ENCODE data around the gene FGF1.

FGF1 gene

DNA sequence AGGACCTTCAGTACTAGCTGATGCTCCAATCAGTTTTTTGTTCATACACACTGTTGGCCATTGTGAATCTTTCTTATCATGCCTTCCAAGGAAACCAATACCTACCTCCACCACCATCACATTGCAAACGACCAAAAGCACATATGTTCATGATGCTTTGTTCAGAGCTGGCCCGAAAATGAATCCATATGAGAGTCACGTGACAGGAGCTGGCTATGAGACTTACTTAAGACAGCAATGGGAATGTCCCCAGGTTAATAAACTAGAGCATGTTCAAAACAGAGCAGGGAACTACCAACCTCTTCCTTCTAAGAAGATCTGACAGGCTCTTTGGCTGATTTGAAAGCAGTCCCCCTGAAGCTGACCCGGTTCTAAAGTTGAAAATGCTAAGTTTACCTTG is 93.5 kb downstream of the FGF1 start:
- Histone ChIP-seq H3K27ac (no peak overlapping the region), H3K27me3 (no peaks in the 10 kb centered on the region), H3K4me2 (no peak overlapping the region), H3K9me3 (no peaks in the 10 kb centered on the region), H3K36me3 (no peaks in the 10 kb centered on the region), H3K4me3 (no peak overlapping the region), H4K20me1 (no peaks in the 10 kb centered on the region), H3K4me1 (0 out of 2 replicates have a peak, but pooled peaks cover 3% of the 10 kb centered on the region), H3K9ac (no peak overlapping the region)
- TF ChIP-seq Cebpa-rat (IDR thresholded peaks at IDR 0.05), result no peak

DNA sequence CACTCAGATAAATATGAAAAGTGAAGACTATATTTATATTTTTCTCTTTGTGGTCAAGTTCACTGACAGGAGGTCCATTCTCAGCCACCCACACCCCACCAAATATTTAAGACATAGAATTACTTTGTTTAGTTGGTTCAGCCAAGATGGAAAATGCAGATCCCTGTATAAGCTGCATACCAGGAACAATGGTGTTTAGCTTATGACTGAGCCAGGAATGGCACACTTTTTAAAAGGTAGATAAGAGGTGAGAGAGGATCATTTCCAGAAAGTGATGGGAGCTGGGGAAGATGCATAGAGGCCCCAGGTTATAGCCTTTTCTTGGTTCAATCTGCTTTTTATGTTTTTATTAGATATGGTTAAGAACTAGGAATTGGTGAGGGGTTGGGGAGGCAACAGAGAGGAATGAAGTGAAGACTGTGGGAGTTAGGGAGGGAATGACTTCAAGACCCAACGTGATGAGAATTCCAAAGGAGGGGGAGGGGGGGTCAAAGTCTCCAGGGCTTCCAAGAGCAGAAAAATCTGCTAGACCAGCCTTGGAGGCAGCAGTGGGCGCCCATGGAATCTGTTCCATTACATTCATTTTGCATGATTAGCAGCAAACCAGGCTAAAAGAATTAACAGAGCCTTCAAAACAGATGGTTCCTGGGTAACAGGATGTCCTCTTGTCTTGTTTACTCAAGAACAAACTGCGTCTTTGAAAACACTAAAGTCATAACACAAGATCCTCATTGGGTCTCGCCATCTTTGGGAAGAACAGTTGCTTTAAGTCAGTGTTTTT is 95.2 kb downstream of the FGF1 start:
- TF ChIP-seq Cebpa-rat (IDR thresholded peaks at IDR 0.05), result no peak
- no peaks in the 10 kb centered on the region for H3K9me3 ChIP-seq
- H3K27ac ChIP-seq, result no peak overlapping the region
- no peak overlapping the region for H3K4me2 ChIP-seq
- H4K20me1 ChIP-seq, result no peaks in the 10 kb centered on the region
- H3K4me3 ChIP-seq, result no peak overlapping the region
- no peaks in the 10 kb centered on the region for H3K36me3 ChIP-seq
- no peak overlapping the region for H3K9ac ChIP-seq
- 0 out of 2 replicates have a peak, but pooled peaks cover 3% of the 10 kb centered on the region for H3K4me1 ChIP-seq
- no peaks in the 10 kb centered on the region for H3K27me3 ChIP-seq

DNA sequence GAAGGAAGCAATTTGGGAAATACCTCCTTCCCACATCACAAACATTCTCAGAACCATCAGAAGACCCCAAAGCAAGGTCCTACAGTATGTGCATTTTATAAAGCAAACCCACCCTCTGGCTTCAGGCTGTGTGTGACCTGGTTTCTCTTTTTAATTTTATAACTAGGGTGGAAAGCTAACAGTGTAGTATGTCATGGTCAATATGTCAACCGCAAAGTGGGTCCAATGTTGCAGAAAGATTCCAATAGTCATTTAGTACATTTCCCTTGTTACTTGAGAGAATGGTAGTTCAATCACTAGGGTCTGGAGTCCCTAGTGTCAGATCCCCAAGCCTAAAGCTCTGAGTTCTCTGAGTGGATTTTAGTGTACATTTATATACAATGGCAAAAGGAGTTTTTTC is 96.2 kb downstream of the FGF1 start:
- Histone ChIP-seq H3K9ac (no peak overlapping the region), H3K36me3 (no peaks in the 10 kb centered on the region), H3K27ac (no peak overlapping the region), H3K4me2 (no peak overlapping the region), H4K20me1 (no peaks in the 10 kb centered on the region), H3K9me3 (no peaks in the 10 kb centered on the region), H3K4me3 (no peak overlapping the region), H3K27me3 (no peaks in the 10 kb centered on the region), H3K4me1 (0 out of 2 replicates have a peak, but pooled peaks cover 3% of the 10 kb centered on the region)
- TF ChIP-seq Cebpa-rat (IDR thresholded peaks at IDR 0.05), result no peak

DNA sequence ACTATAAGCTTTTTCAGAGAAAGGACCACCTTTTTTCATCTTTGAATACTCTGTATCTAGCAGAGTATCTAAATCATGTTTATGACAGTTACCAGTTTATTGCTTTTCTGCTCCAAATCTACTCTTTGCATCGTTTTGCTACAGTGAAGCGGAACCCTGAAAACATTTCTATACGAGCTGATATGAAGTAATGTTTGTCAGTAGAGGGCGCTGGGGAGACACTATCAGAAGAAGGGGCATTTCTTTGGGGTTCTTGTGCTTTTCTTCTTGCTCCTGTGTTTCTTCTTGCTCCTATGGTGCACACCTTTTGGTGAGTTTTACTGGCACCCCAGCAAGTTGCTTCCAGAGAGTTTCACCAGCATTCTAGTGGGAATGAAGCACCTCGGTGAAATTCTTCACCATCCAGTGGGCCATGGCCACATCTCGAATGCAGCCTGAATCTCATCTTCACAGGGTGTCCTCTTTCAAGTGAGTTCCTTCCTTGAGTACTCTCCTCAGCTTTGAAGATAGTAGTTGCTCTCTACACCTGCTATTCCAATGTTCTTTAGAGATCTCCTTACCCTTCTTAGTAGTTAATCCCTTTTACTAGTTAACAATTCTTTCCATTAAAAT is 98.4 kb downstream of the FGF1 start:
- H4K20me1 ChIP-seq, result no peaks in the 10 kb centered on the region
- no peaks in the 10 kb centered on the region for H3K9me3 ChIP-seq
- H3K4me3 ChIP-seq, result no peak overlapping the region
- H3K36me3 ChIP-seq, result no peaks in the 10 kb centered on the region
- TF ChIP-seq Cebpa-rat (IDR thresholded peaks at IDR 0.05), result no peak
- no peaks in the 10 kb centered on the region for H3K4me1 ChIP-seq
- no peak overlapping the region for H3K27ac ChIP-seq
- H3K27me3 ChIP-seq, result no peaks in the 10 kb centered on the region
- no peak overlapping the region for H3K9ac ChIP-seq
- no peak overlapping the region for H3K4me2 ChIP-seq

DNA sequence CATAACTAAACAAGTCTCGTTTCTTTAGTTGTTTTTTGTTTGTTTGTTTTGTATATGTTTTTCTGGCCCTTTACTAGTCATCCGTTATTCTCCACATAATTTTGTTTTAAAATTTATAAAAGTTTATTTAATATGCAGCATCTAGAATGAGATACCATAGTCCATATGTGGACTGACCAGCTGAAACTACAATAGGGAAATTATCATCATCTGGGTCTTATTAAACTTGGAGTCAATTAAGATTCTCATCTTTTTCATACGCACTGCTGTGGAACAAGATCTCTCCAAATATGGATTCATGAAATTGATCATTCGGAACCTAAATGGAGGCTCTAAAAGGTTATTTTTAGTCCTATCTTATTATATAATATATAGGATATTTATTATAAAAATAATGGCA is 99.3 kb downstream of the FGF1 start:
- Histone ChIP-seq H3K4me3 (no peak overlapping the region), H3K36me3 (no peaks in the 10 kb centered on the region), H3K27ac (no peak overlapping the region), H3K4me2 (no peak overlapping the region), H4K20me1 (no peaks in the 10 kb centered on the region), H3K9ac (no peak overlapping the region), H3K9me3 (no peaks in the 10 kb centered on the region), H3K4me1 (no peaks in the 10 kb centered on the region), H3K27me3 (no peaks in the 10 kb centered on the region)
- no peak for TF ChIP-seq Cebpa-rat (IDR thresholded peaks at IDR 0.05)

DNA sequence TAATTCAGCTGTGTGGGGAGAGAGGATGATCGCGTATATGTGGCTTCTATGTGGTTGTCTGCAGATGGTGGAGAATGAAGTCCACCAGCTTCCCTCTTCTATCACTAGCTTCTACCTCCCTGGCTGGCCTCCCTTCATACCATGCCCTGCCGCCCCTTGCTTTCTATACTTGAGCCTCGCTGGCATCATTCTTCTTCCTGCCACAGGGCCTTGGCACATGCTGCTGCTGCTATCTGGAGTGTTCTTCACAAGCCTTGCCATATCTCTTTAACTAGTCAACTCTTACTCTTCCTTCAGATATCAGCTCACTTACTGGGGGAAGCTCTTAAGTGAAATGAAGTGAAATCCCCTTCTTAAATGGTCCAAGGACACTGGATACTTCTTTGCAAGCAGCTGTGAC is 100.4 kb downstream of the FGF1 start:
- H3K27ac ChIP-seq, result no peak overlapping the region
- H4K20me1 ChIP-seq, result no peaks in the 10 kb centered on the region
- H3K4me2 ChIP-seq, result no peak overlapping the region
- peaks cover 4% of the 10 kb centered on the region; the same call in 1 of the 2 replicates for H3K4me1 ChIP-seq
- no peak overlapping the region for H3K9ac ChIP-seq
- peaks cover 3% of the 10 kb centered on the region; the same call in 1 of the 2 replicates for H3K9me3 ChIP-seq
- no peak overlapping the region for H3K4me3 ChIP-seq
- H3K36me3 ChIP-seq, result no peaks in the 10 kb centered on the region
- no peak for TF ChIP-seq Cebpa-rat (IDR thresholded peaks at IDR 0.05)
- H3K27me3 ChIP-seq, result no peaks in the 10 kb centered on the region

DNA sequence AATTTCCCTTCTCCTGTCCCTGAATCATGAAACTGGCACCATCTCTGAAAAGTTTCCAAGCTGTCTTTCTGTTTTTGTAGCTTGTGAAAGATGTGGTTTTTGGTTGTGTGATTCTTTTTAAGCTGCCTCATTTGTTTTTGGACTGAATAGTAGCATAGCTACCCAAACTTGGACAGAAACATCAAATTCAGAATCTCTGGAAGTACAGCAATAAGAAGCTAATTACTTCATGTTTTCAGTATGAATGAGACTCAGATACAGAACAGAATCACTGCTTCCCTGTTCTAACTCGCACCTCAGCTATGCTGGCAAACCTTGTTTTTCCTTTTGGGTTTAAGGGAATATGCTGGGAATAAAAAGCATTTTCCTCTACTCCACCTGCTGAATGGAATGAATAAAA is 101.0 kb downstream of the FGF1 start:
- no peak for TF ChIP-seq Cebpa-rat (IDR thresholded peaks at IDR 0.05)
- Histone ChIP-seq H3K27ac (no peak overlapping the region), H4K20me1 (no peaks in the 10 kb centered on the region), H3K4me2 (no peak overlapping the region), H3K9ac (no peak overlapping the region), H3K36me3 (no peaks in the 10 kb centered on the region), H3K4me3 (no peak overlapping the region), H3K27me3 (no peaks in the 10 kb centered on the region), H3K9me3 (peaks cover 5% of the 10 kb centered on the region), H3K4me1 (peaks cover 9% of the 10 kb centered on the region; the same call in 1 of the 2 replicates)

DNA sequence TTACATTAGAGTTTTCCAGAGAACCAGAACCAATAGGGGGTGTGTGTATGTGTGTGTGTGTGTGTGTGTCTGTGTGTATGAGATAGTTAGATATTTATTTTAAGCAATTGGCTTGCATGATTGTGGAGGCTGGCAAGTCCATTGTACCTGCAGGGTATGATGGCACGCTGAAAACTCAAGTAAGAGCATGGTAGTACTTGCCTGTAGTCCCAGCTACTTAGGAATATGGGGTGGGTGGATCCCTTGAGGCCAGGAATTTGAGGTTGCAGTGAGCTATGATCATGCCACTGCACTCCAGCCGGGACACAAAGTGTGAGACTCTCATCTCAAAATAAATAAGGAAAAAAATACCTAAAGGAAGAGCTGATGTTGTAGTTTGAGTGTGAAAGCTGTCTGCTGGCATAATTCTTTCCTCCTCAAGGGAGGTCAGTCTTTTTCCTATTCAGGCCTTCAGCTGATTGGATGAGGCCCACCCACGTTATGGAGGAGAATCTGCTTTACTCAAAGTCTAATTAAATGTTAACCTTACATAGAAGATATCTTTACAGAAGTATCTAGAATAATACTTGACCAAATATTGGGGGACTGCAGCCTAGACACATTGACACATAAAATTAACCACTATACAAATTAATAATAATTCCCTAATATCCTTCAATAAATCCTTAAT is 107.6 kb downstream of the FGF1 start:
- no peak overlapping the region for H3K9ac ChIP-seq

DNA sequence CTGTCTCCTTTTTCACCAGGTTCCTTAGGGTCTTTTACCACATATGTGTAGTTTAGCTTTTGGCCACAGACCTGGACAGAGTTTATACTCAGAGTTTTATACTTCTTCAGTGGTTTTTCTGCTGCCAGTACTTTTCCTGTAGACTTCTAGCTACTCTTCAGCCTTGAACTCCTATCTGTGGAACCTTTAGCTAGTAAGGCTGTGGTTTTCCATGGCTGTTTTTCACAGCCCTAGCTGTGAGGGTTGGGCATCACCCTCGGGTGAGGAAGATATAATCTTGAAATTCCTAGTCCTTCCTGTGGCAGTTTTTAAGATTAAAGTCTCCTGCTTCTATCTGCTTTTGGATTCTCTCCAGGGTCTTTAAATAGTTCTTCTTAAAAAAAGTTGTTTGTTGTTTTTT is 109.1 kb downstream of the FGF1 start:
- no peaks in the 10 kb centered on the region for H3K36me3 ChIP-seq
- no peaks in the 10 kb centered on the region for H4K20me1 ChIP-seq
- no peaks in the 10 kb centered on the region for H3K27me3 ChIP-seq
- no peak overlapping the region for H3K4me2 ChIP-seq
- H3K4me3 ChIP-seq, result no peak overlapping the region
- no peak for TF ChIP-seq Cebpa-rat (IDR thresholded peaks at IDR 0.05)
- peaks cover 9% of the 10 kb centered on the region; the same call in 1 of the 2 replicates for H3K4me1 ChIP-seq
- peaks cover 15% of the 10 kb centered on the region for H3K9me3 ChIP-seq
- H3K27ac ChIP-seq, result no peak overlapping the region
- H3K9ac ChIP-seq, result no peak overlapping the region

More for the DNA sequence above, 107.6 kb downstream of the FGF1 start:
- Histone ChIP-seq H3K4me2 (no peak overlapping the region), H3K9me3 (peaks cover 15% of the 10 kb centered on the region), H3K36me3 (no peaks in the 10 kb centered on the region), H3K4me1 (peaks cover 9% of the 10 kb centered on the region; the same call in 1 of the 2 replicates), H3K27ac (no peak overlapping the region), H3K27me3 (no peaks in the 10 kb centered on the region), H3K4me3 (no peak overlapping the region), H4K20me1 (no peaks in the 10 kb centered on the region)
- no peak for TF ChIP-seq Cebpa-rat (IDR thresholded peaks at IDR 0.05)

DNA sequence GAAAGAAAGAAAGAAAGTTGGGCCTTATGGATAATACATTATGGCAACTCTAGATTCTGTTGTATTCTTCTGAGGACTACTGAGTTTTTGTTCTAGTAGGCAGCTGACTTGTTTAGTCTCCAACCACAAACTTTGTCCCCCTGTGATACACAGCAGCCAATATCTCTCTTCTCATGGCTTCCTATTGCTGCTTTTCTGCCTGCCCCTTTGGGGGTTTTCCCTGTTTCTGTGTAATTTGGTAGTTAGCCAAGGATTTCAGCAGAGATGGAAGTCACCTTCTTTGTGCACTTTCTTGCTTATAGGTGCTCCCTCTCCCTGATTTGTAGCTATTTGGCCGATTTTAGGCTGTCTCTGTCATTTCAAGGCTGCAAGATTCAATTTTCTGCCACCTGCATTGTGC is 109.6 kb downstream of the FGF1 start:
- Histone ChIP-seq H3K27ac (no peak overlapping the region), H3K4me3 (no peak overlapping the region), H4K20me1 (no peaks in the 10 kb centered on the region), H3K9me3 (peaks cover 15% of the 10 kb centered on the region), H3K4me1 (peaks cover 9% of the 10 kb centered on the region; the same call in 1 of the 2 replicates), H3K9ac (no peak overlapping the region), H3K27me3 (no peaks in the 10 kb centered on the region), H3K36me3 (no peaks in the 10 kb centered on the region), H3K4me2 (no peak overlapping the region)
- no peak for TF ChIP-seq Cebpa-rat (IDR thresholded peaks at IDR 0.05)
